GM23338 (cell line): ENCODE results near the gene AGAP1. TPM values are rescaled to one million over a fixed set of nuclear protein-coding genes. Genes with fewer than 3 reads are reported as not detected.
A peak's percentile ranks its signal among the peaks of the same experiment; 100 is the strongest.

Experiments used
- ATAC-seq: fragments of 200-7000 bp; cut with Tn5 transposase; 3 replicates; pipeline ENCODE4 v1.9.1; 2020
- DNase-seq: peaks from one replicate; pipeline ENCODE4 v3.0.0-alpha.2; 2015; ENCODE audit warnings: low spot score
- H2AFZ ChIP-seq: fragments of 200-600 bp; sonication (generic); 2 replicates; pipeline ENCODE4 v1.8.0; 2016; ENCODE audit warnings: antibody characterized with exemption, mild to moderate bottlenecking, moderate library complexity
- H3F3A ChIP-seq: fragments of 200-600 bp; sonication (generic); replicated peaks from 2 replicates; pipeline ENCODE4 v1.8.0; 2017; ENCODE audit warnings: antibody characterized with exemption, mixed run types, low read depth
- H3K27ac ChIP-seq: fragments of 200-600 bp; sonication (generic); 2 replicates; pipeline ENCODE4 v1.6.1; 2016; ENCODE audit warnings: low read depth
- H3K27me3 ChIP-seq: fragments of 200-600 bp; sonication (generic); 2 replicates; pipeline ENCODE4 v1.8.0; 2016; ENCODE audit warnings: mild to moderate bottlenecking, mixed run types, moderate library complexity; ENCODE audit not compliant: insufficient read depth
- H3K36me3 ChIP-seq: fragments of 200-600 bp; sonication (generic); 2 replicates; pipeline ENCODE4 v1.8.0; 2016; ENCODE audit warnings: mild to moderate bottlenecking; ENCODE audit not compliant: insufficient read depth
- H3K4me1 ChIP-seq: fragments of 200-600 bp; sonication (generic); 2 replicates; pipeline ENCODE4 v1.8.0; 2016; ENCODE audit warnings: mild to moderate bottlenecking, moderate library complexity; ENCODE audit not compliant: insufficient read depth
- H3K4me2 ChIP-seq: fragments of 200-600 bp; sonication (generic); 2 replicates; pipeline ENCODE4 v1.7.1; 2017; ENCODE audit warnings: mixed run types
- H3K4me3 ChIP-seq: fragments of 200-600 bp; sonication (generic); 2 replicates; pipeline ENCODE4 v1.6.1; 2016; ENCODE audit warnings: mixed run types
- H3K79me2 ChIP-seq: fragments of 200-600 bp; sonication (generic); replicated peaks from 2 replicates; pipeline ENCODE4 v1.8.0; 2017; ENCODE audit warnings: mild to moderate bottlenecking; ENCODE audit not compliant: insufficient read depth
- H3K9me2 ChIP-seq: fragments of 200-600 bp; sonication (generic); 2 replicates; pipeline ENCODE4 v1.8.0; 2017; ENCODE audit not compliant: insufficient read depth
- H4K20me1 ChIP-seq: fragments of 200-600 bp; sonication (generic); replicated peaks from 2 replicates; pipeline ENCODE4 v1.8.0; 2017; ENCODE audit warnings: mild to moderate bottlenecking; ENCODE audit not compliant: insufficient read depth
- H3K27ac Mint-ChIP-seq: 2 replicates; pipeline ENCODE4 v1.8.0; 2020; ENCODE audit warnings: inconsistent platforms, mild to moderate bottlenecking, moderate library complexity, mixed read lengths
- H3K27me3 Mint-ChIP-seq: 3 replicates; pipeline ENCODE4 v1.8.0; 2022; ENCODE audit warnings: low read depth, mild to moderate bottlenecking, moderate library complexity, mixed read lengths, inconsistent platforms; ENCODE audit not compliant: insufficient read depth, poor library complexity
- H3K36me3 Mint-ChIP-seq: 3 replicates; pipeline ENCODE4 v1.8.0; 2021; ENCODE audit warnings: low read depth, mild to moderate bottlenecking, inconsistent platforms, moderate library complexity, mixed read lengths
- H3K4me1 Mint-ChIP-seq: 3 replicates; pipeline ENCODE4 v1.8.0; 2020; ENCODE audit warnings: mild to moderate bottlenecking, inconsistent platforms, mixed read lengths
- H3K4me3 Mint-ChIP-seq: 3 replicates; pipeline ENCODE4 v1.8.0; 2021; ENCODE audit warnings: moderate library complexity, mild to moderate bottlenecking, inconsistent platforms, mixed read lengths
- H3K9me3 Mint-ChIP-seq: 3 replicates; pipeline ENCODE4 v1.8.0; 2020; ENCODE audit warnings: moderate library complexity, mild to moderate bottlenecking, inconsistent platforms, mixed read lengths
- CTCF ChIP-seq, 2 experiments: fragments of 200-600 bp in 1 of 2; sonication (generic) in 1 of 2; conservative IDR thresholded peaks; 2 replicates each; pipeline versions ENCODE4 v1.5.1 to v1.6.1; 2016 to 2017; ENCODE audit warnings: antibody characterized with exemption in 2 of 2, low read depth in 2 of 2, mild to moderate bottlenecking in 2 of 2, moderate library complexity in 1 of 2
- EZH2phosphoT487 ChIP-seq: fragments of 200-600 bp; sonication (generic); IDR thresholded peaks from one replicate; pipeline ENCODE4 v1.8.1; 2018; ENCODE audit warnings: antibody characterized with exemption; ENCODE audit not compliant: unreplicated experiment
- NANOG ChIP-seq: IDR thresholded peaks from 2 replicates; pipeline ENCODE4 v1.6.1; 2016; ENCODE audit warnings: antibody characterized with exemption, borderline replicate concordance
- ZNF462 ChIP-seq: fragments of 250-450 bp; sonication (Bioruptor Pico); IDR thresholded peaks from 2 replicates; pipeline ENCODE4 v1.5.0; 2020; ENCODE audit warnings: mild to moderate bottlenecking, moderate library complexity
- polyA plus RNA-seq: library from polyadenylated mRNA; unstranded; fragments of >200 nt; fragmentation: Nextera tagmentation; extraction: Ambion mirVana; gene quantifications from 2 replicates; pipeline ENCODE4 v1.2.1, GENCODE V29; 2016
- total RNA-seq: library from RNA; depleted of rRNA; stranded (reverse); fragments of >200 nt; shearing (Covaris generic); gene quantifications from 2 replicates; pipeline ENCODE4 v1.2.3, GENCODE V29; 2014
- TF ChIP-seq, protein P1 (sequence below): IDR thresholded peaks from 2 replicates; pipeline ENCODE4 v1.6.1; 2016; ENCODE audit warnings: antibody characterized with exemption

AGAP1 gene
- total and polyA plus RNA-seq, 2 experiments from 2014 or later = 13.3 to 27.9 TPM

GRCh38 chr2:236052206-236052605 is 558.4 kb downstream of the AGAP1 start (continued):
- no peak for TF ChIP-seq ZNF462 (CRISPR knock-in tag)
- TF ChIP-seq, protein P1, sequence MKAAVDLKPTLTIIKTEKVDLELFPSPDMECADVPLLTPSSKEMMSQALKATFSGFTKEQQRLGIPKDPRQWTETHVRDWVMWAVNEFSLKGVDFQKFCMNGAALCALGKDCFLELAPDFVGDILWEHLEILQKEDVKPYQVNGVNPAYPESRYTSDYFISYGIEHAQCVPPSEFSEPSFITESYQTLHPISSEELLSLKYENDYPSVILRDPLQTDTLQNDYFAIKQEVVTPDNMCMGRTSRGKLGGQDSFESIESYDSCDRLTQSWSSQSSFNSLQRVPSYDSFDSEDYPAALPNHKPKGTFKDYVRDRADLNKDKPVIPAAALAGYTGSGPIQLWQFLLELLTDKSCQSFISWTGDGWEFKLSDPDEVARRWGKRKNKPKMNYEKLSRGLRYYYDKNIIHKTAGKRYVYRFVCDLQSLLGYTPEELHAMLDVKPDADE = no peak

GRCh38 chr2:236052926-236053821 is 559.3 kb downstream of the AGAP1 start:
- H3K79me2 ChIP-seq = no peaks in the 10 kb centered on the region
- DNase-seq = peak; percentile 84
- no peaks in the 10 kb centered on the region for H3K9me2 ChIP-seq
- H3K4me2 ChIP-seq = peak overlapping the region; percentile 34
- Mint-ChIP-seq H3K27ac (peak overlapping the region; percentile 32; the same call in 1 of the 2 replicates), H3K36me3 (peaks cover 13% of the 10 kb centered on the region), H3K27me3 (peaks cover 25% of the 10 kb centered on the region), H3K4me3 (peak overlapping the region; percentile 49), H3K9me3 (peaks cover 2% of the 10 kb centered on the region; the same call in 2 of the 3 replicates), H3K4me1 (peaks cover 63% of the 10 kb centered on the region)
- H2AFZ ChIP-seq = no peak overlapping the region
- H3K4me1 ChIP-seq = peaks cover 38% of the 10 kb centered on the region
- no peaks in the 10 kb centered on the region; the same call in 1 of the 2 replicates for H3F3A ChIP-seq
- H3K36me3 ChIP-seq = no peaks in the 10 kb centered on the region
- no peak overlapping the region for H3K27ac ChIP-seq
- no peaks in the 10 kb centered on the region for H3K27me3 ChIP-seq
- peak overlapping the region; percentile 21; the same call in 1 of the 2 replicates for H3K4me3 ChIP-seq
- ATAC-seq = peak; percentile 91
- no peaks in the 10 kb centered on the region; the same call in 1 of the 2 replicates for H4K20me1 ChIP-seq
- TF ChIP-seq EZH2phosphoT487 (no peak), CTCF (conservative IDR thresholded peaks at IDR 0.05; ENCODE audit: low read depth in 2 of 2) (peak in 1 of 2 experiments; percentile 21; a peak in 1 of 4 replicates), NANOG (no peak; the same call in 1 of the 2 replicates)
